K562 (cell line): Measurements from ENCODE around the gene SMIM30. TPM values are rescaled to one million over a fixed set of nuclear protein-coding genes. Genes with fewer than 3 reads are reported as not detected.

Experiments
- ARID1B ChIP-seq: fragments of 450-650 bp; IDR thresholded peaks from 2 replicates; pipeline ENCODE4 v1.6.1; 2016; ENCODE audit warnings: antibody characterized with exemption, mild to moderate bottlenecking, inconsistent platforms
- ATF7 ChIP-seq: fragments of 450-650 bp; IDR thresholded peaks from 2 replicates; pipeline ENCODE4 v1.7.1; 2014; ENCODE audit warnings: mild to moderate bottlenecking, moderate library complexity
- CSDE1 ChIP-seq, 2 experiments: fragments of 450-650 bp; IDR thresholded peaks; 2 replicates each; pipeline ENCODE4 v1.6.1; 2016; ENCODE audit warnings: mild to moderate bottlenecking in 1 of 2
- KAT7 ChIP-seq: sonication (generic); formaldehyde crosslinking; IDR thresholded peaks from 2 replicates; pipeline ENCODE4 v1.8.0; 2022; ENCODE audit warnings: missing genetic modification reagents, mild to moderate bottlenecking, borderline replicate concordance
- KDM1A ChIP-seq, 2 experiments: fragments of 450-650 bp; IDR thresholded peaks; 2 replicates each; pipeline ENCODE4 v1.6.1; 2016; ENCODE audit warnings: mild to moderate bottlenecking in 2 of 2
- MTA2 ChIP-seq: fragments of 450-650 bp; IDR thresholded peaks from 2 replicates; pipeline ENCODE4 v1.6.1; 2016; ENCODE audit warnings: low read depth
- SAFB ChIP-seq: fragments of 200-400 bp; formaldehyde crosslinking; IDR thresholded peaks from 2 replicates; pipeline ENCODE4 v1.6.1; 2017; ENCODE audit warnings: low read depth, low read length, borderline replicate concordance
- SMARCA4 ChIP-seq: fragments of 450-650 bp; IDR thresholded peaks from 2 replicates; pipeline ENCODE4 v1.6.1; 2016
- THRAP3 ChIP-seq: fragments of 450-650 bp; IDR thresholded peaks from 2 replicates; pipeline ENCODE4 v1.6.1; 2016; ENCODE audit warnings: mild to moderate bottlenecking, inconsistent platforms, borderline replicate concordance
- ZEB2 ChIP-seq: fragments of 450-650 bp; IDR thresholded peaks from 2 replicates; pipeline ENCODE4 v1.6.1; 2016
- ZZZ3 ChIP-seq: fragments of 450-650 bp; IDR thresholded peaks from 2 replicates; pipeline ENCODE4 v1.6.1; 2016; ENCODE audit warnings: antibody characterized with exemption, mild to moderate bottlenecking, moderate library complexity
- polyA plus RNA-seq, 8 experiments: library from polyadenylated mRNA; depleted of rRNA in 4 of 8; stranded (reverse) in 5 of 8; unstranded in 3 of 8; fragments of >200 nt; fragmentation: Nextera tagmentation in 2 of 8; fragmentation: Illumina TruSeq in 1 of 8; extraction: Ambion mirVana in 2 of 8; extraction: Trizol in 1 of 8; gene quantifications; 2 replicates each; pipeline versions ENCODE4 v1.2.1 to v1.2.3, GENCODE V29; 2011 to 2014; ENCODE audit warnings: inconsistent platforms in 1 of 8, missing spikeins in 1 of 8
- total RNA-seq, 7 experiments: library from RNA; depleted of rRNA in 6 of 7; stranded (reverse); fragments of >200 nt in 6 of 7; fragmentation: Illumina TruSeq in 2 of 7; extraction: Trizol in 2 of 7; gene quantifications; 2 replicates each; pipeline versions ENCODE4 v1.2.1 to v1.2.3, GENCODE V29; 2011 to 2021; ENCODE audit warnings: low replicate concordance in 1 of 7
- TF ChIP-seq, protein P1 (sequence below): sonication (generic); formaldehyde crosslinking; IDR thresholded peaks from 2 replicates; pipeline ENCODE4 v1.8.1; 2023; ENCODE audit warnings: mild to moderate bottlenecking, missing genetic modification reagents
- TF ChIP-seq, protein P2 (sequence below), 2 experiments: fragments of 450-650 bp; IDR thresholded peaks; 2 replicates each; pipeline ENCODE4 v1.6.1; 2016; ENCODE audit warnings: mild to moderate bottlenecking in 2 of 2, borderline replicate concordance in 1 of 2, low read depth in 1 of 2, moderate library complexity in 1 of 2
- TF ChIP-seq, protein P3 (sequence below): fragments of 250-450 bp; sonication (Bioruptor Pico); IDR thresholded peaks from 2 replicates; pipeline ENCODE4 v1.8.0; 2022; ENCODE audit warnings: inconsistent platforms
- TF ChIP-seq, protein P4 (sequence below): fragments of 450-650 bp; formaldehyde crosslinking; IDR thresholded peaks from 2 replicates; pipeline ENCODE4 v1.4.0; 2022; ENCODE audit warnings: missing genetic modification characterization

SMIM30 gene
- total and polyA plus RNA-seq, 9 of the 15 experiments (the other 6 are each of a cell fraction or from before 2014, with no cell fraction given), result 161 to 891 (median 316) TPM

DNA sequence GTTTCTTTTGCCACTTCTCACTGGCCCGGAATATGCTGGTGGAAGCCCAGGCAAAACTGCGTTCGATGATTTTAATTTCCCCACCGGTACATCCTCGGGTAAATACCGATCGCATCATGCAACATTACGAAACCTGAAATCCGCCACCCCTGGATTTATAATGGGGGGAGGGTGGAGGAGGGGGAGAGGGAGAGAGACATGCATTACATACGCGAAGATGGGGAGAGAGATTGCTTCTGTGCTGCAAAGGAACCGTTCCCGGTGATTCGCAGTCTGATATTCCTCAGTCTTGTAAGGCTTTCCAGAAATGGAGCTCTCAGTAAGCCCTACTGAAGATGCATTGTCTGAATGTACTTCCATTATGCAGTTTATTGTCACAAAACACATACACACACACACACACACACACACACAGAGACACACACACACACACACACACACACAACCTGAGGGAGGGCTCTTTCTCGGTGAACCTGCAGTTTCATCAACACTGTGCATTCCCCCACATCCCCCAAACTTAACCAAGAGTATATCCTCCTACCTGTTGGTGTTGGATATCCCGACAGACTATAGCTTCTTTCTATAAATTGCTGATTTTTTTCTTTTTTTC is 32.5 kb downstream of the SMIM30 start (continued):
- TF ChIP-seq, protein P1, sequence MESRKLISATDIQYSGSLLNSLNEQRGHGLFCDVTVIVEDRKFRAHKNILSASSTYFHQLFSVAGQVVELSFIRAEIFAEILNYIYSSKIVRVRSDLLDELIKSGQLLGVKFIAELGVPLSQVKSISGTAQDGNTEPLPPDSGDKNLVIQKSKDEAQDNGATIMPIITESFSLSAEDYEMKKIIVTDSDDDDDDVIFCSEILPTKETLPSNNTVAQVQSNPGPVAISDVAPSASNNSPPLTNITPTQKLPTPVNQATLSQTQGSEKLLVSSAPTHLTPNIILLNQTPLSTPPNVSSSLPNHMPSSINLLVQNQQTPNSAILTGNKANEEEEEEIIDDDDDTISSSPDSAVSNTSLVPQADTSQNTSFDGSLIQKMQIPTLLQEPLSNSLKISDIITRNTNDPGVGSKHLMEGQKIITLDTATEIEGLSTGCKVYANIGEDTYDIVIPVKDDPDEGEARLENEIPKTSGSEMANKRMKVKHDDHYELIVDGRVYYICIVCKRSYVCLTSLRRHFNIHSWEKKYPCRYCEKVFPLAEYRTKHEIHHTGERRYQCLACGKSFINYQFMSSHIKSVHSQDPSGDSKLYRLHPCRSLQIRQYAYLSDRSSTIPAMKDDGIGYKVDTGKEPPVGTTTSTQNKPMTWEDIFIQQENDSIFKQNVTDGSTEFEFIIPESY, result 0 out of 2 replicates have a peak, but pooled peaks have one; percentile 41
- TF ChIP-seq KDM1A (IDR thresholded peaks at IDR 0.05) (peak in 1 of 2 experiments; percentile 73; a peak in 2 of 4 replicates), MTA2 (0 out of 2 replicates have a peak, but pooled peaks have one; percentile 29), ZZZ3 (peak; percentile 50; the same call in 1 of the 2 replicates), SAFB (no peak), ARID1B (peak; percentile 52; the same call in 1 of the 2 replicates), KAT7 (CRISPR knock-in tag) (no peak), ATF7 (no peak), THRAP3 (peak; percentile 84; the same call in 1 of the 2 replicates), ZEB2 (peak; percentile 35; the same call in 1 of the 2 replicates), CSDE1 (IDR thresholded peaks at IDR 0.05) (peak in 1 of 2 experiments; percentile 58; a peak in 1 of 4 replicates), SMARCA4 (peak; percentile 51)
- TF ChIP-seq, protein P2, sequence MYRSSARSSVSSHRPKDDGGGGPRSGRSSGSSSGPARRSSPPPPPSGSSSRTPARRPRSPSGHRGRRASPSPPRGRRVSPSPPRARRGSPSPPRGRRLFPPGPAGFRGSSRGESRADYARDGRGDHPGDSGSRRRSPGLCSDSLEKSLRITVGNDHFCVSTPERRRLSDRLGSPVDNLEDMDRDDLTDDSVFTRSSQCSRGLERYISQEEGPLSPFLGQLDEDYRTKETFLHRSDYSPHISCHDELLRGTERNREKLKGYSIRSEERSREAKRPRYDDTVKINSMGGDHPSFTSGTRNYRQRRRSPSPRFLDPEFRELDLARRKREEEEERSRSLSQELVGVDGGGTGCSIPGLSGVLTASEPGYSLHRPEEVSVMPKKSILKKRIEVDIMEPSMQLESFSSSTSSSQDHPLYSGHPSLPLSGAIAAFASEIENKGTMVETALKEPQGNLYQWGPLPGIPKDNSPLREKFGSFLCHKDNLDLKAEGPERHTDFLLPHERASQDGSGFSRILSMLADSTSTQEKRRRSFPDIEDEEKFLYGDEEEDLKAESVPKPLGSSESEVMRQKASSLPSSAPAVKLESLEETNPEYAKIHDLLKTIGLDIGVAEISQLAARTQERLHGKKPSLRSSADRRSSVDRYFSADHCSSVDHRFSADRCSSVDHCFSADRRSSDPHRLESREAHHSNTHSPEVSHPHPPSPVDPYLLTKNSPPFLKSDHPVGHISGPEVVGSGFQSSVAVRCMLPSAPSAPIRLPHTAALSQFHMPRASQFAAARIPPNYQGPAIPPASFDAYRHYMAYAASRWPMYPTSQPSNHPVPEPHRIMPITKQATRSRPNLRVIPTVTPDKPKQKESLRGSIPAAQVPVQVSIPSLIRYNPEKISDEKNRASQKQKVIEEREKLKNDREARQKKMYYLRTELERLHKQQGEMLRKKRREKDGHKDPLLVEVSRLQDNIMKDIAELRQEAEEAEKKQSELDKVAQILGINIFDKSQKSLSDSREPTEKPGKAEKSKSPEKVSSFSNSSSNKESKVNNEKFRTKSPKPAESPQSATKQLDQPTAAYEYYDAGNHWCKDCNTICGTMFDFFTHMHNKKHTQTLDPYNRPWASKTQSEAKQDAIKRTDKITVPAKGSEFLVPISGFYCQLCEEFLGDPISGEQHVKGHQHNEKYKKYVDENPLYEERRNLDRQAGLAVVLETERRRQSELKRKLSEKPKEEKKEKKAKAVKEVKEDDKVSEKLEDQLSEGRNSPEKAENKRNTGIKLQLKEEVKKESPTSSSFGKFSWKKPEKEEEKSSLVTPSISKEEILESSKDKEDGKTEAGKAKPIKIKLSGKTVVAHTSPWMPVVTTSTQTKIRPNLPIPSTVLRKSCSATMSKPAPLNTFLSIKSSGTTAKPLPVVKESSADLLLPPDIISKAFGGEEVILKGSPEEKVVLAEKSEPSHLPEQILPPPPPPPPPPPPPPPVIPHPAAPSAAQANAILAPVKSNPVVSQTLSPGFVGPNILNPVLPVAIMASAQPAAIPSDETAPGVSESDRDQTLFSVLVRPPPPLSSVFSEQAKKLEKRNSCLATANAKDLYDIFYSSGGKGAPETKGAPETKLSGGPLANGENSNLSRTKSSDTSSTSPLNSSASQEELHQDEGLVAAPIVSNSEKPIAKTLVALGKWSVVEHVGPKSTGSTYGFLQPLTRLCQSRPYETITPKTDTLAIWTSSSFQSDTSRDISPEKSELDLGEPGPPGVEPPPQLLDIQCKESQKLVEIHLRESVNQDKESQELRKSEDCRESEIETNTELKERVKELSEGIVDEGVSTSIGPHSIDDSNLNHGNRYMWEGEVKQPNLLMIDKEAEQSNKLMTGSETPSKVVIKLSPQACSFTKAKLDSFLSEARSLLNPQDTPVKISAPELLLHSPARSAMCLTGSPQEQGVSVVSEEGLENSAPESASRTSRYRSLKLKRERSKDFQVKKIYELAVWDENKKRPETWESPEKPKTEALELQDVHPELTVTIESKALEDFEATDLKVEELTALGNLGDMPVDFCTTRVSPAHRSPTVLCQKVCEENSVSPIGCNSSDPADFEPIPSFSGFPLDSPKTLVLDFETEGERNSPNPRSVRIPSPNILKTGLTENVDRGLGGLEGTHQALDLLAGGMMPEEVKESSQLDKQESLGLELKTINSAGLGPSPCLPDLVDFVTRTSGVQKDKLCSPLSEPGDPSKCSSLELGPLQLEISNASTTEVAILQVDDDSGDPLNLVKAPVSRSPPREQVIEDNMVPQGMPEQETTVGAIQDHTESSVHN (IDR thresholded peaks at IDR 0.05; ENCODE audit: borderline replicate concordance in 1 of 2, low read depth in 1 of 2), result 0 out of 4 replicates have a peak, but pooled peaks of 1 of the 2 experiments have one; percentile 19
- TF ChIP-seq, protein P3, sequence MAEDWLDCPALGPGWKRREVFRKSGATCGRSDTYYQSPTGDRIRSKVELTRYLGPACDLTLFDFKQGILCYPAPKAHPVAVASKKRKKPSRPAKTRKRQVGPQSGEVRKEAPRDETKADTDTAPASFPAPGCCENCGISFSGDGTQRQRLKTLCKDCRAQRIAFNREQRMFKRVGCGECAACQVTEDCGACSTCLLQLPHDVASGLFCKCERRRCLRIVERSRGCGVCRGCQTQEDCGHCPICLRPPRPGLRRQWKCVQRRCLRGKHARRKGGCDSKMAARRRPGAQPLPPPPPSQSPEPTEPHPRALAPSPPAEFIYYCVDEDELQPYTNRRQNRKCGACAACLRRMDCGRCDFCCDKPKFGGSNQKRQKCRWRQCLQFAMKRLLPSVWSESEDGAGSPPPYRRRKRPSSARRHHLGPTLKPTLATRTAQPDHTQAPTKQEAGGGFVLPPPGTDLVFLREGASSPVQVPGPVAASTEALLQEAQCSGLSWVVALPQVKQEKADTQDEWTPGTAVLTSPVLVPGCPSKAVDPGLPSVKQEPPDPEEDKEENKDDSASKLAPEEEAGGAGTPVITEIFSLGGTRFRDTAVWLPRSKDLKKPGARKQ (CRISPR knock-in tag), result peak; percentile 87
- TF ChIP-seq, protein P4, sequence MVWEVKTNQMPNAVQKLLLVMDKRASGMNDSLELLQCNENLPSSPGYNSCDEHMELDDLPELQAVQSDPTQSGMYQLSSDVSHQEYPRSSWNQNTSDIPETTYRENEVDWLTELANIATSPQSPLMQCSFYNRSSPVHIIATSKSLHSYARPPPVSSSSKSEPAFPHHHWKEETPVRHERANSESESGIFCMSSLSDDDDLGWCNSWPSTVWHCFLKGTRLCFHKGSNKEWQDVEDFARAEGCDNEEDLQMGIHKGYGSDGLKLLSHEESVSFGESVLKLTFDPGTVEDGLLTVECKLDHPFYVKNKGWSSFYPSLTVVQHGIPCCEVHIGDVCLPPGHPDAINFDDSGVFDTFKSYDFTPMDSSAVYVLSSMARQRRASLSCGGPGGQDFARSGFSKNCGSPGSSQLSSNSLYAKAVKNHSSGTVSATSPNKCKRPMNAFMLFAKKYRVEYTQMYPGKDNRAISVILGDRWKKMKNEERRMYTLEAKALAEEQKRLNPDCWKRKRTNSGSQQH (CRISPR knock-in tag), result 0 out of 2 replicates have a peak, but pooled peaks have one; percentile 29
